Measurements from ENCODE around the gene MARF1.

- TF ChIP-seq EP300 (IDR thresholded peaks at IDR 0.05) (no peak), POLR2A (IDR thresholded peaks at IDR 0.05) (no peak)
- TF ChIP-seq, protein P1, sequence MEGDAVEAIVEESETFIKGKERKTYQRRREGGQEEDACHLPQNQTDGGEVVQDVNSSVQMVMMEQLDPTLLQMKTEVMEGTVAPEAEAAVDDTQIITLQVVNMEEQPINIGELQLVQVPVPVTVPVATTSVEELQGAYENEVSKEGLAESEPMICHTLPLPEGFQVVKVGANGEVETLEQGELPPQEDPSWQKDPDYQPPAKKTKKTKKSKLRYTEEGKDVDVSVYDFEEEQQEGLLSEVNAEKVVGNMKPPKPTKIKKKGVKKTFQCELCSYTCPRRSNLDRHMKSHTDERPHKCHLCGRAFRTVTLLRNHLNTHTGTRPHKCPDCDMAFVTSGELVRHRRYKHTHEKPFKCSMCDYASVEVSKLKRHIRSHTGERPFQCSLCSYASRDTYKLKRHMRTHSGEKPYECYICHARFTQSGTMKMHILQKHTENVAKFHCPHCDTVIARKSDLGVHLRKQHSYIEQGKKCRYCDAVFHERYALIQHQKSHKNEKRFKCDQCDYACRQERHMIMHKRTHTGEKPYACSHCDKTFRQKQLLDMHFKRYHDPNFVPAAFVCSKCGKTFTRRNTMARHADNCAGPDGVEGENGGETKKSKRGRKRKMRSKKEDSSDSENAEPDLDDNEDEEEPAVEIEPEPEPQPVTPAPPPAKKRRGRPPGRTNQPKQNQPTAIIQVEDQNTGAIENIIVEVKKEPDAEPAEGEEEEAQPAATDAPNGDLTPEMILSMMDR (IDR thresholded peaks at IDR 0.05): no peak
These were observed 86.8 kb downstream of the MARF1 start for GRCh38 chr16:15556130-15556529.
